Activated T-cell treated with anti-CD3 and anti-CD28 coated beads, Interleukin-2, amount 50 U/mL, for 24 hours (primary cell): ENCODE measurements around the gene LIN37.
A peak's percentile ranks its signal among the peaks of the same experiment; 100 is the strongest.

Experiments used
- DNase-seq: peaks from one replicate; pipeline ENCODE4 v3.0.0-alpha.2; 2020
- H3K27ac Mint-ChIP-seq: 2 replicates; pipeline ENCODE4 v1.8.0; 2020; ENCODE audit warnings: mild to moderate bottlenecking, mixed read lengths
- H3K27me3 Mint-ChIP-seq: 2 replicates; pipeline ENCODE4 v1.8.0; 2020; ENCODE audit warnings: mixed read lengths
- H3K36me3 Mint-ChIP-seq: 2 replicates; pipeline ENCODE4 v1.8.0; 2020; ENCODE audit warnings: low read depth, mixed read lengths
- H3K4me1 Mint-ChIP-seq: 2 replicates; pipeline ENCODE4 v1.8.0; 2020; ENCODE audit warnings: low read depth, mixed read lengths
- H3K4me3 Mint-ChIP-seq: 2 replicates; pipeline ENCODE4 v1.8.0; 2020; ENCODE audit warnings: mild to moderate bottlenecking, moderate library complexity, mixed read lengths
- H3K9me3 Mint-ChIP-seq: 2 replicates; pipeline ENCODE4 v1.8.0; 2020; ENCODE audit warnings: mixed read lengths

LIN37 gene

DNA sequence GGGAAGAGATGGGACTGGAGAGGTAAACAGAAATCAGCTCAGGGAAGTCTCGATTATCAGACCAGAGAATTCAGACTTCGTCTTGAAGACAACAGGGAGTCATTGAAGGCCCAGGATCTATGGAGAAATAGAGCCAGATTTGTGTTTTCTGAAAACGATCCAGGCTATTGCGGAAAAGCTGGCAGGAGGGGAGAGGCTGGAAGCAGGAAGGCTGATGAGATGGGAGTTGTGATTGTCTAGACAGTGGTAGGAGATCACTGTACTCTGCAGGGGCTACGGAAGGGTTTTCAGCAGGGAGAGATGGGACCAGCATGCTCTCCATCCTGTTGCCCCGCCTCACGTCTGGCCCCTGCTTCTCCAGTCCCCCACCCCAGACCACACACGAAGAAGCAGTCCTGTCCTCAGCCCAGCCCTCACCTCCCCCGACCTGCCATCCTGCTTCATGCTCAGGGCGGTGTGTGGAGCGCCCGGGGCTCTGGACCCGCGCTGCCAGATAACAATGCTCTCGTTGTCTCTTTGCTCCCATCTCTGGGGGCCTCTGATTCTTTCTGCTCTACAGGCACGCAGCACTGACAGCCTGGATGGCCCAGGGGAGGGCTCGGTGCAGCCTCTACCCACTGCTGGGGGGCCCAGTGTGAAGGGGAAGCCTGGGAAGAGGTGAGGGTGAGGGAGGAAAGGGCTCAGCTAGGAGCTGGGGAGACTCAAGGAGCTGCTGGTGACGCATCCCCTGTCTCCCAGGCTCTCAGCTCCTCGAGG, 28.9 kb downstream of the LIN37 start:
- peak overlapping the region; percentile 12 for H3K4me3 Mint-ChIP-seq
- no peaks in the 10 kb centered on the region for H3K27me3 Mint-ChIP-seq
- H3K9me3 Mint-ChIP-seq = no peaks in the 10 kb centered on the region
- peaks cover 8% of the 10 kb centered on the region for H3K36me3 Mint-ChIP-seq
- DNase-seq = no peak
- no peak overlapping the region for H3K27ac Mint-ChIP-seq
- peaks cover 10% of the 10 kb centered on the region for H3K4me1 Mint-ChIP-seq

DNA sequence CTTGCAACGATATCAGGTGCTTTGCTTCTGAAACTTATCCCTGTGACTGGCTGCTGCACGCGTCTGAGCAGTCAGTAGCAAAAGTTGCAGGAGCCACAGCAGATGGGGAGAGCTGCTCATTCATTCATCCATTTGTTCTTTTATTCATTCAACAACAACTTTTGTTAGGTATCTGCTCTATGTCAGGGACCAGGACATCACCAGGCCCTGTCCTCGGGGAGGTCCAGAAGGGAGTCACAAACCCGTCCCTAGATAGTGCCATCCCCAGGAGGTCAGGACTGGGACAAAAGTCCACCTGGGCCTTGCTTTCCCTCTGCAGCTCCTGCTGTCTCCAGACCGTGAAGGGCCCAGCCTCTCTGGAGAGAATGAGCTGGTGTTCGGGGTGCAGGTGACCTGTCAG, 29.6 kb downstream of the LIN37 start:
- Mint-ChIP-seq H3K4me1 (peaks cover 10% of the 10 kb centered on the region), H3K27ac (no peak overlapping the region), H3K36me3 (peaks cover 10% of the 10 kb centered on the region), H3K27me3 (no peaks in the 10 kb centered on the region), H3K4me3 (no peak overlapping the region), H3K9me3 (no peaks in the 10 kb centered on the region)
- DNase-seq = no peak

DNA sequence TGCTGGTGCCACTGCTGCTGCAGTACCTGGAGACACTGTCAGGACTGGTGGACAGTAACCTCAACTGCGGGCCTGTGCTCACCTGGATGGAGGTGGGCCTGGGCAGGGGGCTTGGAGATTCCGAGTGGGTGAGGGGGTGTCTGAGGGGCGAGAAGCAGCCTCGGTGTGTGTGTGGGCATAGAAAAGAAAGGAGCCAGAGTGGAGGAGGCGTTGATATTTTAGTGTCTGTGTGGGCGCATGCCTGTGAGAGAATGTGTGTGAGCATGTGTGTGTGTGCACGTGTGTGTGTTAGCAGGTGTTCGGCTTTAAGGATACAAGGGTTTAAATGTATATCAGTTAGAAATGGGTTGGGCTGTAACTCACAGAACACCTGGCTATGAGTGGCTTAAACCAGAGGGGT, 30.7 kb downstream of the LIN37 start:
- Mint-ChIP-seq H3K27ac (no peak overlapping the region), H3K9me3 (no peaks in the 10 kb centered on the region), H3K36me3 (peaks cover 10% of the 10 kb centered on the region), H3K4me1 (peaks cover 10% of the 10 kb centered on the region), H3K4me3 (no peak overlapping the region), H3K27me3 (no peaks in the 10 kb centered on the region)
- DNase-seq = no peak

GRCh38 chr19:35780058-35780457, 31.7 kb downstream of the LIN37 start:
- no peaks in the 10 kb centered on the region for H3K9me3 Mint-ChIP-seq
- H3K36me3 Mint-ChIP-seq = peaks cover 10% of the 10 kb centered on the region
- no peak overlapping the region for H3K27ac Mint-ChIP-seq
- no peak overlapping the region for H3K4me3 Mint-ChIP-seq
- H3K4me1 Mint-ChIP-seq = peaks cover 4% of the 10 kb centered on the region
- DNase-seq = no peak
- no peaks in the 10 kb centered on the region for H3K27me3 Mint-ChIP-seq

DNA sequence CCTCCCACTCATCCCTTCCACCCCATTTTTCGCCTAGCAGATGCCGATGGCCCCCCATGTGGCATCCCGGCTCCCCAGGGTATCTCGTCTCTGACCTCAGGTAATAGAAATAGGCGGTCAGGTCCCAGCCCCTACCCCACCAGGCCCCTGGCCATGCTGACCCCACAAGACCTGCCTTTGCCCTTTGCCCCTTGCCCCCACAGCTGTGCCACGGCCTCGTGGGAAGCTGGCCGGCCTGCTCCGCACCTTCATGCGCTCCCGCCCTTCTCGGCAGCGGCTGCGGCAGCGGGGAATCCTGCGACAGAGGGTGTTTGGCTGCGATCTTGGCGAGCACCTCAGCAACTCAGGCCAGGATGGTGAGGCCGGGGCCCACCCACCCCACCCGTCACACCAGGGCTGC, 32.3 kb downstream of the LIN37 start:
- Mint-ChIP-seq H3K4me1 (peaks cover 3% of the 10 kb centered on the region), H3K36me3 (peaks cover 10% of the 10 kb centered on the region), H3K27me3 (no peaks in the 10 kb centered on the region), H3K27ac (no peak overlapping the region), H3K9me3 (no peaks in the 10 kb centered on the region), H3K4me3 (no peak overlapping the region)
- DNase-seq = no peak

GRCh38 chr19:35781650-35782049, 33.3 kb downstream of the LIN37 start:
- H3K4me1 Mint-ChIP-seq = no peaks in the 10 kb centered on the region
- H3K36me3 Mint-ChIP-seq = peaks cover 11% of the 10 kb centered on the region
- H3K27ac Mint-ChIP-seq = no peak overlapping the region
- H3K27me3 Mint-ChIP-seq = no peaks in the 10 kb centered on the region
- H3K4me3 Mint-ChIP-seq = no peak overlapping the region
- no peak for DNase-seq
- no peaks in the 10 kb centered on the region for H3K9me3 Mint-ChIP-seq

DNA sequence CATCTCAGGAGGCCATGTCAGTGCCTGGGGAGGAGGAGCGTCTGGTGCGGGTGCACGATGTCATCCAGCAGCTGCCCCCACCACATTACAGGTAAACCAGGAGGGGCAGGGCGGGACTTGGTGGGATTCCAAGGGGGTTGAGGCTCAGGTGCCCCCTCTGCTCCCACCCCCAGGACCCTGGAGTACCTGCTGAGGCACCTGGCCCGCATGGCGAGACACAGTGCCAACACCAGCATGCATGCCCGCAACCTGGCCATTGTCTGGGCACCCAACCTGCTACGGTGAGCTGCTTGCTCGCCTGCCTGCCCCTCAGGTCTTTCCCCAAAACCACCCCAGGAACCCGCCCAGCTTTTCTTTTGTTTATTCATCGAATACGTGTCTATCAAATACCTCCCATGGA, 34.2 kb downstream of the LIN37 start:
- Mint-ChIP-seq H3K27ac (no peak overlapping the region), H3K27me3 (no peaks in the 10 kb centered on the region), H3K9me3 (no peaks in the 10 kb centered on the region), H3K36me3 (peaks cover 11% of the 10 kb centered on the region), H3K4me3 (no peak overlapping the region), H3K4me1 (no peaks in the 10 kb centered on the region)
- no peak for DNase-seq

- Mint-ChIP-seq H3K9me3 (no peaks in the 10 kb centered on the region), H3K27me3 (no peaks in the 10 kb centered on the region), H3K4me1 (no peaks in the 10 kb centered on the region), H3K4me3 (no peak overlapping the region), H3K27ac (no peak overlapping the region), H3K36me3 (peaks cover 11% of the 10 kb centered on the region)
- DNase-seq = no peak
Observed at GRCh38 chr19:35783469-35784434, 35.4 kb downstream of the LIN37 start.

DNA sequence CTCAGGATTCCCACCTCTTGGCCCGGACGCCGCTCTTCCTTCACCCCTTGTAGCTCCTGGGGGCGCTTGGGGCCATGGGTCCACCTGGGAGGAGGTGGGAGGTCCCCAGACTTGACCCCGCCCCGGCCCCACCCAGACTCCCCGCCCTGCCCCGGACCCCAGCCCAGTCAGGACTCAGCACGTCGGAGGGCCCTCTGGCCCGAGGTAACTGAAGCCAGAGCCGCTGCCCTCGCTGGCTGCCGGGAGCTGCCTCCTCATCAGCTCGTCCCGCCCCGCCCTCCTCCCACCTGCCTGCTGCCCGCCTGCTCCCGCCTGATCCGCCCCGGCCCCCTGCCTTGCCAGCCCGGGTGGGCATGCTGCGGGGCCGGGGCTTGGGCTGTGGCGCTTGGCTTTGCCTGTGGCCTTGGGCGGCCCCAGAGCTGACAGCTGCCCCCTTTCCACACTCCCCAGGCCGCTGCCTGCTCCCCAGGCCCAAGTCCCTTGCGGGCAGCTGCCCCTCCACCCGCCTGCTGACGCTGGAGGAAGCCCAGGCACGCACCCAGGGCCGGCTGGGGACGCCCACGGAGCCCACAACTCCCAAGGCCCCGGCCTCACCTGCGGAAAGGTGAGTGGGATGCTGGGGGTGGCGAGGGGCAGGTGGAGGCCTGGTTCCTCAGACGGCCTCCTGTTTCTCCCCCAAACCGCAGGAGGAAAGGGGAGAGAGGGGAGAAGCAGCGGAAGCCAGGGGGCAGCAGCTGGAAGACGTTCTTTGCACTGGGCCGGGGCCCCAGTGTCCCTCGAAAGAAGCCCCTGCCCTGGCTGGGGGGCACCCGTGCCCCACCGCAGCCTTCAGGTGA, 36.3 kb downstream of the LIN37 start:
- H3K9me3 Mint-ChIP-seq = no peaks in the 10 kb centered on the region
- H3K36me3 Mint-ChIP-seq = peaks cover 10% of the 10 kb centered on the region
- no peak for DNase-seq
- no peaks in the 10 kb centered on the region for H3K4me1 Mint-ChIP-seq
- H3K4me3 Mint-ChIP-seq = no peak overlapping the region
- no peaks in the 10 kb centered on the region for H3K27me3 Mint-ChIP-seq
- no peak overlapping the region for H3K27ac Mint-ChIP-seq

GRCh38 chr19:35785339-35785627, 36.9 kb downstream of the LIN37 start:
- H3K9me3 Mint-ChIP-seq = no peaks in the 10 kb centered on the region
- H3K36me3 Mint-ChIP-seq = peaks cover 8% of the 10 kb centered on the region
- no peak for DNase-seq
- no peak overlapping the region for H3K4me3 Mint-ChIP-seq
- H3K27ac Mint-ChIP-seq = no peak overlapping the region
- H3K4me1 Mint-ChIP-seq = no peaks in the 10 kb centered on the region
- no peaks in the 10 kb centered on the region for H3K27me3 Mint-ChIP-seq

GRCh38 chr19:35786299-35787160, 38.2 kb downstream of the LIN37 start:
- no peak for DNase-seq
- Mint-ChIP-seq H3K4me1 (no peaks in the 10 kb centered on the region), H3K27ac (no peak overlapping the region), H3K36me3 (peaks cover 4% of the 10 kb centered on the region), H3K27me3 (no peaks in the 10 kb centered on the region), H3K9me3 (no peaks in the 10 kb centered on the region), H3K4me3 (no peak overlapping the region)

DNA sequence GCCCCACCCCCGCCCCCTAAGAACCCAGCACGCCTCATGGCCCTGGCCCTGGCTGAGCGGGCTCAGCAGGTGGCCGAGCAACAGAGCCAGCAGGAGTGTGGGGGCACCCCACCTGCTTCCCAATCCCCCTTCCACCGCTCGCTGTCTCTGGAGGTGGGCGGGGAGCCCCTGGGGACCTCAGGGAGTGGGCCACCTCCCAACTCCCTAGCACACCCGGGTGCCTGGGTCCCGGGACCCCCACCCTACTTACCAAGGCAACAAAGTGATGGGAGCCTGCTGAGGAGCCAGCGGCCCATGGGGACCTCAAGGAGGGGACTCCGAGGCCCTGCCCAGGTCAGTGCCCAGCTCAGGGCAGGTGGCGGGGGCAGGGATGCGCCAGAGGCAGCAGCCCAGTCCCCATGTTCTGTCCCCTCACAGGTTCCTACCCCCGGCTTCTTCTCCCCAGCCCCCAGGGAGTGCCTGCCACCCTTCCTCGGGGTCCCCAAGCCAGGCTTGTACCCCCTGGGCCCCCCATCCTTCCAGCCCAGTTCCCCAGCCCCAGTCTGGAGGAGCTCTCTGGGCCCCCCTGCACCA, 38.9 kb downstream of the LIN37 start:
- Mint-ChIP-seq H3K4me1 (no peaks in the 10 kb centered on the region), H3K36me3 (peaks cover 3% of the 10 kb centered on the region), H3K9me3 (no peaks in the 10 kb centered on the region), H3K27me3 (no peaks in the 10 kb centered on the region), H3K4me3 (no peak overlapping the region), H3K27ac (no peak overlapping the region)
- no peak for DNase-seq

DNA sequence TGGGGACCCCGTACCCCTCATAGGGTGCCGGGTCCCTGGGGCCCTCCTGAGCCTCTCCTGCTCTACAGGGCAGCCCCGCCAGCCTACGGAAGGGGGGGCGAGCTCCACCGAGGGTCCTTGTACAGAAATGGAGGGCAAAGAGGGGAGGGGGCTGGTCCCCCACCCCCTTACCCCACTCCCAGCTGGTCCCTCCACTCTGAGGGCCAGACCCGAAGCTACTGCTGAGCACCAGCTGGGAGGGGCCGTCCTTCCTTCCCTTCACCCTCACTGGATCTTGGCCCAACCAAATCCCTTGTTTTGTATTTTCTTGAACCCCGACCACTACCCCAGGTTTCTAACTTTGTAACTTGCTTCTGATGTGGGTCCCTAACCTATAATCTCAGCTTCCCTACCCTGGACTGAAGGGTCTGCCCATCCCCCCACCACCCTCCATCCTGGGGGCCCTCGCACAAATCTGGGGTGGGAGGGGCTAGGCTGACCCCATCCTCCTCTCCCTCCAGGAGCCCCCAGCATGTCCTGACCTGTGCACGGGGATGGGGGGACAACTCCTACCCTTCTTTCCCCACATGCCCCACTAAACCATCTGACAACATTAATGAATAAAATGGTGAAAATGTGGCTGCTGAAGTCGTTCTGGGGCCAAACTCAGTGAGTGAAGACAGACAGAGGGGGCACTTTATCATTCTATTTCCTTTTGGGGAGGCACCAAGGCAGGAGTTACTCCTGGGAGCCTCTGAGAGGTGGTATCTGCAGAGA, 40.0 kb downstream of the LIN37 start:
- no peak for DNase-seq
- Mint-ChIP-seq H3K36me3 (peaks cover 2% of the 10 kb centered on the region), H3K27me3 (no peaks in the 10 kb centered on the region), H3K4me1 (no peaks in the 10 kb centered on the region), H3K27ac (no peak overlapping the region), H3K4me3 (no peak overlapping the region), H3K9me3 (no peaks in the 10 kb centered on the region)
